CD1c-positive myeloid dendritic cell (primary cell): ENCODE results near the gene GPAM.
A peak's percentile ranks its signal among the peaks of the same experiment; 100 is the strongest.
"Not testable (repeated sequence)": the region's sequence is repeated elsewhere in the genome, so short reads cannot be mapped to it uniquely, and the experiment has no call there.

Source experiments
- DNase-seq: peaks from one replicate; pipeline ENCODE4 v3.0.0-alpha.2; 2016; ENCODE audit errors: extremely low spot score

GPAM gene

DNA sequence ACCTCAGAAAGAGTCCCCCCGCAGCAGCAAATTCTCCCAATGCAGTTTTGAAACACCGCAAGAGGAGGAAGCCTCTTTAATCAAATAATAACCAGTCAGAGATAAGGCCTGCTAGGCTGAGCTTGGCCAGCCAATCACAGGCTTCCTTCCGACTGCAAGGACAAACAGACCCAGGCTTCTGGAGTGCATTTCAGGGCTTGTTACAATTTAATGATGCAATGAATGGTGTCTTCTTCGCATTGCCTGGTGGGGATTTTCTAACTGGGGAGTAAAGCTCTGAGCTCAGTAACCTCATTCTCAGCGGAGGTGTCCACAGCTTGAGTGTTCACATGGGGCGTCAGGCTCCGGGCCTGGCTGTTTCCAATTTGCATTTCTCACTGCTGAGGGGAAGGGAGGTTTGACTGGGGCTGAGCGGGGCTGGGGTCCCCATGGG, 31.8 kb upstream of the GPAM start:
- DNase-seq, result no peak

GRCh38 chr10:112214298-112214926, 30.8 kb upstream of the GPAM start:
- no peak for DNase-seq

GRCh38 chr10:112213836-112214235, 30.3 kb upstream of the GPAM start:
- DNase-seq, result no peak

DNA sequence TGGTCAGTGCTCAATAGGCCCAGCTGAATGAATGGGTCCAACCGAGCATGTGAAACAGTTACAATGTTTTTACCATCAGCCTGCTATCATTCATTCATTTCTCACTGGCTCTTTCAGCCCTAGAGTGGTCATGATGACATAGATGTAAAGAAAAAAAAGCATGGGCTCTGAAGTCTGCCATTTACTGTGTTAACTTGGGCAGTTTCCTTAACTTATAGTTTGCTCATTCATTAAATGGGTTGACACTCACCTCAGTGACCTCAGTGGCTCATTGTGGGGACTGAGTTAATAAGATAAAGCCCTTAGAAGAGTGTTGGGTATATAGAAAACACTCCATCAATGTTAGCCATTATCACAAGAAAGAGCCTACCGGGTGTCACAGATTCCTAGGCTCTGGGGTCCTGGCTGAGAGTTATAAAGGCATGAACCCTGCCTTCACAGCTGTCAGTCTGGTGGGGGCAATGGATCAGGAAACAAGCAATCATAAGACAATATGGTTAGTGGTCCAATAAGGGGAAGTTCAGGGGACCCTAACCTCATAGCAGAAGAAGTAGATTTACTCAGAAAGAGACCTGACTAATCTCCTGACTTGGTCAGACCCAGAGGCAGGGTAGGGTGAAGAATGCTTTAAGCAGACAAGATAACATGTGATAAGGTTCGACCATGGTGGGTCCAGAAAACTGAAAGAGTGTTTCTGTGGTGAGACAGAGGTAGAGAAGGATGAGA, 29.7 kb upstream of the GPAM start:
- DNase-seq, result no peak

DNA sequence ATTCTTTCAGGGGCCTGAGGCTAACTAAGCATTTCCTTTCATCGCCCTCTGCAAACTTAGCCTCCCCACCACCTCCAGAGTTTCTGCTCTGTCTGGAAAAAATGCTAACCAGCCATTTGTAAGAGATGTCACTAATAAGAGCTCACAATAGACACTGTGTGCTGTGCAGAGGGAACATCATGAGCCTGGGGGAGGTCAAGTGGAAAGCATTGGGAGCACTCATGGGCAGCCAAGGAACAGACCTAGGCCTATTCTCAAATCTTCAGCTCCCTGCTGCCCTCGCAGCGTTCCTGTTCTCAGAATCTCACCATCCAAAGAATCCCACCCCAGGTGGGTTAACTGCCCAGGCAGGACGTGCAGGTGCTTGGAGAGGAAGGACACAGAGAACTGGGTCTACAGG, 27.1 kb upstream of the GPAM start:
- DNase-seq, result no peak

DNA sequence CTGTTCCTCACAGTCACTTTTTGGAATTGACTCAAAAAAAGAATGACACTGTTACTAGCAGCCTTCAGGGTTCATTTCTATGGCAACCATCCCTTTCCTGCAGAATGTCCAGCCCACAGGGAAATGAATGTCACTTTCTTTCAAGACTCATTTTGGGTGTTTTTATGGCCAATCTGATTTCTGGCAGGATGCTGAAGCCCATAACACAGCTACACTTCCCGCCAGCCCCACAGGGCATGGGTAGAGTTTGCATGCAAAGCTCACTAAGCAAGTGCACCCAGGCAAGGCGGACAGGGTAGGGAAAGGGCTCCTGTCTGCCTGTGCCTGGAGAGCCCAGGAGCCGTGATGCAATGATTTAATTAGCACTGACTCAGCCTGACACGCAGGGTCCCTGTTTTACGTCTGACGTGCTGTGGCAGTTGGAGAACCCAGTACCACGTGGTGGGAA, 26.1 kb upstream of the GPAM start:
- no peak for DNase-seq

GRCh38 chr10:112208997-112209396, 25.4 kb upstream of the GPAM start:
- no peak for DNase-seq

DNA sequence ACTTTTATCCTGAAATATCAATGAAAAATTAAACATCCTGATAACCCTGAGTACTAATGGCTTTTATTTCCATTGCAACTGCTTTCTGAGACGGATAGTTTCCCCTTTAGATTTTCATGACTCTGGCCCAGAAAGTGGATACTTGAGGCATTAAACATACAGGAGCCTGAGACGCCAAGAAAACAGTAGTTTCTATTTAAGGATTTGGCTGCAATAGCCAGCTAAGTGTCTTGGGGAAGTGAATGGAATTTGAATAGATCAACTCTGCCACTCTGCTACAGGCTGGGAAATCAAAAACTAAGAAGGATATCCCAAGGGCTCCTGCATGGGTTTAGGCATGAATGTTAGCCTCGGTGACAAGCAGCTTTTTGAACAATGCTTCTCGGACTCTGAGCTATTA, 24.7 kb upstream of the GPAM start:
- no peak for DNase-seq

DNA sequence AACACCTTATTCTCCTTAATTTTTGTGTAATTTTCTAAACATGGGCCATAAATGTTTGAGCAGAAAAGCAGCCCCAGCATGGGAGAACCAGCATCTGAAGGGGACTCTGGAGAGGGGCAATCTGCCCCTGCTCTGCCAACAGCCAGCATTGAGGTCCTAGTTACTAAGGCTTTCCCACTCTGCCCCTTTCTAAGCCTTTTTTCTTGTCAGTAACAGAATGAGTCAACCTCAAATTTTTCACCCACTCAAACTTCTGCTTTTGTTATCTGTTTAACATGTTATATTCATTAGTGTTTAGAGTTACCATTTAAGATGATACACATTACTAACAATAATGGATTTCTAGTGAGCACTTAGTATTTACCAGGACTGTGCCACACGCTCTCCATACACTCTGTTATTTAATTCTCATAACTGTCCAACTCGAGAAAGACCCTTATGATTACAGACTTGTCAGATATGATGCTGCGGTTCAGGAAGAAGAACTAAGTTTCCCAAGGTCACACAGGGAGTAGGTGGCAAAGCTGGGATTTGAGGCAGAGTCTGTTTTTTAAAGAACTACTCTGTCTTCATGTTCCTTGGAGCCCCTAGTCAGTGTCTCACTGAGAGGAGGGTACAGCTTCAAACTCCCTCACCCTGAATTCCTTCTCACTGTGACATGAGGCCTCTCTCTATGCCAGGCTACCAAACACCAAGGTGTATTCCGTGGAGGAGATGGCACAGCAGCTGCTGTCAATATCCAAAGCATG, 19.9 kb upstream of the GPAM start:
- peak; percentile 52 for DNase-seq

DNA sequence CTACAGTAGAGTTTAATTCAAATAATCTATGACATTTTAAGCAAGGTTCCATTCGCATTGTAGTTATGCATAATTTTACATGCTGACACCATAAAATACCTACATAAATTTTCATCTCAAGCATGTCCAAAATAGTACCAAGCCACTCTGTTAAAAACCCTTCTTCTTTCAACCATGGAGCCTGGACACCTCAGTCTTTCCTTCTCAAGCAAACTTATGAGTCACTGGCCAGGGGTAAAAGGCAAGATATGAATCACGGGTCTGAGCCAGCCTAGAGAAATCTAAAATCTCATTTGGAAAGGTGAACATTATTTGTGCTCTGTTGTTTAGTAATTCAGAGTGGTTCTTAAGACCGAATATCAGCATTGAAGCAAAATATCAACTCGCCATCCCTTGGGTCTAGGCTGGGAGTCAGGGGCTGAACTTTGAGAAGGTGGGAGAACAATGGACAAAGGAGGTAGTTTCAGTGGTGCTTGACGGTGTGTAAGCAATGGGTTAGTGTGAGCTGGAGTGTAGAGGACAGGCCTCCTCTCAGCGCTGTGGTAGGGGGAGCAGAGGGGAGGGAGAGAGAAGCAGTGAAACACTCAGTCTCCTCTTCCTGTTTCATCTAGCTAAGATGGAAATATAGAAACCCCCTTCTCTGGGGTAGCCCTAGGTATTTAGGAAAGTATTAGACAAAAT, 19.1 kb upstream of the GPAM start:
- DNase-seq, result peak; percentile 4

GRCh38 chr10:112202076-112202475, 18.5 kb upstream of the GPAM start:
- no peak for DNase-seq

DNA sequence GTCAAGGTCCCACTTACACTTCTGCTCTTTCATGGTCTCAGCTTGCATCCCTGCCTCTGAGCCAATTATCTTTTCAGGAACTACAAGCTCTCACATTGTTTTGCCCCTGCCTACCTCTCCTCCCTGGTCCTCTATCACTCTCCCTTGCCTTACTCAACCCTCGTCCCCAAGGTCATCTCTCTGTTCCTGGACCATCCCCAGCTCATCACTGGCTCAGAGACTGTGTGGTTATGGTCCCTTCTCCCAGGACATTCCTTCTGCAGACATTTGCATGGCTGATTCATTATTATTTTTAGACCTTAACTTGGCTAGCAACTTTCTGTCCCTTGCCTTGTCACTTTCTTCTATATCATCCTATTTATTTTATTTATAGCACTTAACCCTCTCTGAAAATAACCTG, 17.8 kb upstream of the GPAM start:
- no peak for DNase-seq

GRCh38 chr10:112200259-112200658, 16.7 kb upstream of the GPAM start:
- DNase-seq, result not testable (repeated sequence)

- DNase-seq, result not testable (repeated sequence)
Measured at GRCh38 chr10:112197662-112198061, 14.1 kb upstream of the GPAM start.

- no peak for DNase-seq
Measured at GRCh38 chr10:112195224-112195623, 11.7 kb upstream of the GPAM start.

- DNase-seq, result no peak
Measured at GRCh38 chr10:112191791-112192190, 8.2 kb upstream of the GPAM start.

DNA sequence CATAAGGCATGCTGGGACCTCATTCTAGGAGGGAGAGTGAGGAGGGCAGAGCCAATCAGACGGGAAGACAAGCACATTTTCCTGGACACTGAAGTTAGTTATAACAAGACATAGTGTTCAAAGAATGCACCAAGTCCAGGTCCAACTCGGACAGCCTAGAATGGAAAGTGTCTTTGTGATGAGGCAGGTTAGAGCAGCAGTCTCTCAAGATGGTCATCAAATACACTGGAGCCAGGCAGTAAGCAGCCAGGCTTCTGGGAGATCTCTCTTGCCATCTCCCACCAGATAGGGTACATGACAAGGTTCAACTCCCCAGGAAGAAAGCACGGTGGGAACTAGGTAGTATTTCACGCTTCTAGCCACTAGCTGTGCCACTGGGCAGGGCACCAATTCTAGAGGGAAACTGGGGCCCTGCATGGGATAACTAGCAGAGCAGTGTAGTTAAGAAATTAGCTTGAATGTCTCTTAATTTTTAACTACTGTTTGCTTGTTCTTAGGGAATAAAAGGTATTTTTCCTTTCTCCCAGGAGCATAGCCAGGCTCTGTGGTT, 7.6 kb upstream of the GPAM start:
- no peak for DNase-seq

DNA sequence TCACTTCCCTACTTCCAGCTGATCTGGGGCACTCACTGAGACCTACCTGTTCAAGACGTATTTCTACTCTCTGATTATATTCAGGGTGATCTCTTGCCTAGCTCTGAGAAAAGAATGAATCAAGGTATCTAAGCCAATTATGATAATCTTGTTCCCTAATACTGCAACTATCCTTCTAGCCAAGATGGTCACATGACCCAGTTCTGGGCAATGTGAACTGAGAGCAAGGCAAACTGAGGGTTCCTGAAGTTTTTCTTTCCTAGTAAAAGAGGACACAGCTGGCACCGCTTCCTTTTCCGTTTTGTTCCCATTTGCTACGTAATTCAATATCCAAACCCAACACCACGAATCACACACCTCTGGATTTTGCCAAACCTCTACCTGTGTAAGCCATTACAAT, 5.9 kb upstream of the GPAM start:
- DNase-seq, result no peak

DNA sequence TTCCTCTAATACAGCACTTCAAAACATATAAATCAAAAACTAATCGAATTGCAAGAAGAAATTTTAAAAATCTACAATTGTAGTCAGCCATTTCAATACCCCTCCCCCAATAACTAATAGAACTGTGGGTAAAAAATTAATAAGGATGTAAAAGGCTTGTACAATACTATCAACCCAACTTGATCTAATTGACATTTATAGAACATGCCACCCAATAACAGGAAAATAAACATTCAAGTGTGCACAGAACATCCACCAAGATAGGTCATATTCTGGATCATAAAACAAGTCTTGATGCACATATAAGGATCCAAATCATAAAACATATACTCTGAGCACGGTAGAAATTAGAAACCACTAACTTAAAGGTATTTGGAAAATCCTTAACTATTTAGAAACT, 4.0 kb upstream of the GPAM start:
- DNase-seq, result no peak

DNA sequence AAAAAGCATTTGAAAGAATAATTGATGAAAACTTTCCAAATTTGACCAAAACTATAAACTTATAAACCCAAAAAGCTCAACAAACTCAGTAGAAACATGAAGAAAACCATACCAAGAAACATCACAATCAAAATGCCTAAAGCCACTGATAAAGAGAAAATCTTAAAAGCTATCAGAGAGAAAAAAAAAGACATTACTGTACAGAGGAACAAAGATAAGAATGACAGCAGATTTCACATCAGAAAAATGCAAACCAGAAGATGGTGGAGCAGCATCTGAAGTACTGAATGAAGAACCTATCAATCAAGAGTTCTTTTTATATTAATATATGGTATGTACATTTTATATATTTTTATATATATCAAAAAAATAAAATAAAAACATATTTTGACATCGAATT, 2.4 kb upstream of the GPAM start:
- no peak for DNase-seq

DNA sequence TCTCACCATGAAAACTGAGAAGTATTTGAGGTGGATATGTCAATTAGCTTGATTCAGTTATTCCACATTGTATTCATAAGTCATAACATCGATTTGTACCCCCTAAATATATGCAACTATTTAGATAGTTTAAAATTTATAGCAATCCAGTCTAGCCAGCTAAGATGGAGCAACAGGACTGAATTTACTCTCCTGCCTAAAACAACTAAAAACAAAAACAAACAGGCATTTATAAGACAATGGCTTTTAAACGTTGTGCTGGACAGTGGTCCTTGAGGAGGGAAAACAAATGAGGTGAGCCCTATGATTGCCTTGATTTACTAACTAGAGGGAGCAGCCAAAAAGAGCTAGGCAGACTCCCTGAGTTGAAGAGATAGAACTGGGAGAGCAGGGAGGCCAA, 814 bp upstream of the GPAM start:
- no peak for DNase-seq

GRCh38 chr10:112184052-112184371, 447 bp upstream of the GPAM start:
- no peak for DNase-seq
